IPS-11a (cell line): ENCODE results near the gene SH2D5.
A peak's percentile ranks its signal among the peaks of the same experiment; 100 is the strongest.

Experiments
- H3K4me3 ChIP-seq: one replicate; pipeline ENCODE4 v1.5.1; 2013; ENCODE audit warnings: low read depth, low read length, control low read depth

SH2D5 gene

DNA sequence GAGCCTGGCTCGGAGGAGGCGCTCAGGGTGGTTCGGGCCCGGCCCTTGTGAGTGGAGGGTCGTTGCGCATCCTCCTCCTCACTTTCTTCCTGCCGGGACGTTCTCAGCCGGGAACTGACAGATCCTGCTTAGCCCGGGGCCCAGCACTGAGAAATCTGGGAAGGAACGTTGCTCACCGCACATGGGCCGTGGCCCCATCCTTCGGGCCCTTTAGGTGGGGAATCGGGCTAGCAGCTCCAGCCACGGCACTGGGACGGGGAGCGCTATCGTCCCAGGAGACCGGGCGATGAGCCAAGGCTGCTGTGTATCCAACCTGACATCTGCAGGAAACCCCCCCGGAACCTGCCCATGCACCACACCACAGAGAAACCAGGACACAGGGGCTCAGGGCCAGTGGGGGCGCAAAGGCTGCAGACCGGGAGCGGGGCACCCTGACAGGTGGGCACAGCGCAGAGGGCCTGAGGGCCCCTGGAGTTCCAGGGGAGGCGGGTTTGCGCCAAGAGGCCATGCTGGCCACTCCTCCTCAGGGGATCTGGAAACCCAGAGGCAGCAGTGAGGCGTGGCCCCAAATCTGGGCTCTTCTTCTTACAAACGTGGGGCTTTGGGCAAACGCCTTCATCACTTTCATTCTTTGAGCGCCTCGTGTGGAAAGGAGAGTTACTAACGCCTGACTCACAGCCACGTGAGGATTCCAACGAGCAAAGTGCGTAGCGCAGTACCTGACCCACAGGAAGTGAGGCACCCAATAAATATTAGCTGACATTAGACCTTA is at the start of gene SH2D5:
Gene SH2D5 (minus strand): TSS at position 116 of the 772 bp plus-strand sequence. CDS start 4,659 bp downstream, outside the sequence.
- H3K4me3 ChIP-seq: peak within 1 kb of the TSS; percentile 51

DNA sequence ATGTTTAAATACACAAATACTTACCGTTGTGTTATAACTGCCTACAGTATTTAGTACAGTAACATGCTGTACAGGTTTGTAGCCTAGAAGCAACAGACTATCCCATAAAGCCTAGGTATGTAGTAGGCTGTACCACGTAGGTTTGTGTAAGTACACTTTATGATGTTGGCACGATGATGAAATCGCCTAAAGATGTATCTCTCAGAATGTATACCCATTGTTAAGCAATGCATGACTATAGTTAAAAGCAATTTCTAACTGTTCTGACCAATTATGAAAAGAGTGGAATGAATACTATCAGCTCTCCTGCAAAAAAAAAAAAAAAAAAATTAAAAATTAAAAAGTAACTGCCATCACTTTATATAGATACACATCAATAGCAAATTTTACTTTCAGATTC is 43.2 kb upstream of the SH2D5 start:
- H3K4me3 ChIP-seq: no peak overlapping the region

DNA sequence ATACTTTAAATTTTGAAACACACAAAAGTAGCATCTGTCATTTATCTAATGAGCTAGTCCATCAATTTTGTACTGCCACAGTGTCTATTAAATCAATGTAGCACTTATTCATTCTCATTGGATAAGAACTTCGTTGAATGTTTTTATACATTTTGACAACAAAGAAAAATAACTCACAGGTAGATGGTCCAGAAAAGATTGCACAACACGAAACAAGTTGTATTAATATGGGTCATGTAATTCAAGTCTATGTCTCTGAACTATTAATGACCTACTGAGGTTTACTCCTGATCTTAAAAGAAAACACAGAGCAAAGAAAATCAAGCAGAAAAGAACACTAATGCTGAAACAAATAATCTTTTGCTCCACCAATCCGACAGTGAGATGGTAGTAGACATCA is 39.3 kb upstream of the SH2D5 start:
- H3K4me3 ChIP-seq: no peak overlapping the region

DNA sequence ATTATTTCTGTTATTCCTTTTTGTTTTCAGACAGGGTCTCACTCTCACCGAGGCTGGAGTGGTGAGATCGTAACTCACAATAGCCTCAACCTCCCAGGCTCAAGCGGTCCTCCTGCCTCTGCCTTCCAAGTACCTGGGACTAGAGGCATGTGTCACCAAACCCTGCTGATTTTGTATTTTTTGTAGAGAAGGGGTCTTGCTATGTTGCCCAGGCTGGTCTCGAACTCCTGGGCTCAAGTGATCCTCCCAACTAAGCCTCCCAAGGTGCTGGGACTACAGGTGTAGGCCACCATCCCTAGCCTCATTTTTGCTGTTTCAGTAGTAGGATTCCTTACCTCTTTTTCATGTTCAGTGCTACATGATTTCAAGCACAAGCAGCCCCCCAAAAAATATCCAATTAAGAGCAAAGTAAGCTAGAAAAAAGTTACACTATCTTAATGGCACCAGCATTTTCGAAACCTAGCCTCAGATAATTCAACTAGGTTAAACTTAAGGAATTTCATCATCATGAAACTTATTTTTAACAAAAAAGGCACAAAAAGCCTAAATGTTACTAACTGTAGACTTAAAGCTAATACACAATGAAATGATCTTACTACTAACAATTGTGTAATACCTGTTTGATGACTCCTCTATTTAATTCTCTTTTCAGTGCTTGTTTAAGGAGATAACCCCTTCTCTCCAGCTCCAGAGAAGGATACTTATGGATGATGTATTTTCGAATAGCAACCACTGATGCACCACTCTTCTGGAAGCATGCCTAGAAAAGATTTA is 38.0 kb upstream of the SH2D5 start:
- H3K4me3 ChIP-seq: no peak overlapping the region

DNA sequence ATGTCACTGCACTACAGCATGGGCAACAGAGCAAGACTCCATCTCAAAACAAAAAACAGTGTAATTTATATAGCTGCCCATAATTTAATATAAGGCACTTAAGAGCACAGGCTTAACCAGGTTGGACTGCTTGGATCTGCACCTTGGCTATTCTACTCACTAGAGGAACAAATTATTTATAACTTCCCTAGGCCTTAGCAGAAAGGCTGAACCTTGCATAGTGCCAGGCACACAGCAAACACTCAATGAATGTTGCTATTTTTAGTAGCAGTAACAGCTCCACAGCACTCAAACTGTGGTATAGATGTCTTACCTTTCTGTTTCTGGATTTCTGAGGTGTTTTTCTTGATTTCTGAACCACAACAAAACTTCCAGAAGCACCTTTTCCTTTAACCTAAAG is 34.8 kb upstream of the SH2D5 start:
- no peak overlapping the region for H3K4me3 ChIP-seq

DNA sequence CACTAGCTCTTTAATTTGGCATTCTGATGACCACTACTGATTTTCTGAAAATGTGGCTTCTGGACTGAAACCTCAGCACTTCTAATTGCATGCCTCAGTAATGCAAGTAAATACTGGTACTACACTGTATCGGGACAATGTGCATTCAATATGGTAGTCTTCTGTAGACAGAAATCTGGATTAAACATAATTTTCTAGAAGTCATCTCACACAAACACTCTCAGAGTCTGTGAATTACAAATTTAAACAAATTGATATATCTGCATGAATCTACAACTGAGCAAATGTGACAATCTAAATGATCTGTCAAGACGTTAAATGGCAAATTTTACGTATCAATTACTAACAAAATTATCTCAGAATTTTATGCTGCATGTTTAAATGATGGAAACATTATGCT is 30.9 kb upstream of the SH2D5 start:
- H3K4me3 ChIP-seq: no peak overlapping the region

DNA sequence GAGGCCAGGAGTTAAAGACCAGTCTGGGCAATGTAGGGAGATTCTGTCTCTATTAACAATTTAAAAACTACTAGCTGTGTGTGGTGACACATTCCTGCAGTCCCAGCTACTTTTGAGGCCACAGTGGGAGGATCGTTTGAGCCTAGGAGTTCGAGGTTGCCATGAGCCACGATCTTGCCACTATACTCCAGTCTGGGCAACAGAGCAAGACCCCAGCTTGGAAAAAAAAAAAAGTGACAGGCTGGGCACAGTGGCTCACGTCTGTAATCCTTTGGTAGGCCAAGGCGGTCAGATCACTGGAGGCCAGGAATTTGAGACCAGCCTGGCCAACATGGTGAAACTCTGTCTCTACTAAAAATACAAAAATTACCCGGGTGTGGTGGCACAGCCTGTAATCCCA is 27.8 kb upstream of the SH2D5 start:
- H3K4me3 ChIP-seq: no peak overlapping the region

DNA sequence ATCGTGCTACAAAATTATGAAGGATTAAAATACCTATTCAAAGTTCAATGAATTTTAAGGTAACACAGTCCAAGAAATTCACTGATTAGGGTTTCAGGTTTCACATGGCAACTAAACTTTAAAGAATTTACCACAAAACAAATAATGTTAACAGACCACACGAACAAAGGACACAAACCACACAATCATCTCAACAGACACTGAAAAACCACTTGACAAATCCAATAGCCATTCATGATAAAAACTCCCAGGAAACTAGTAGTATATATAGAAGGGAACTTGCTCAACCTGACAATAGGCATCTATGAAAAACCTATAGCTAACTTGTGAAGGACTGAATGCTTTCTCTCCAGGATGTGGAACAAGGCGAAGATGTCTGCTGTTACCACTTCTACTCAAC is 21.1 kb upstream of the SH2D5 start:
- no peak overlapping the region for H3K4me3 ChIP-seq

DNA sequence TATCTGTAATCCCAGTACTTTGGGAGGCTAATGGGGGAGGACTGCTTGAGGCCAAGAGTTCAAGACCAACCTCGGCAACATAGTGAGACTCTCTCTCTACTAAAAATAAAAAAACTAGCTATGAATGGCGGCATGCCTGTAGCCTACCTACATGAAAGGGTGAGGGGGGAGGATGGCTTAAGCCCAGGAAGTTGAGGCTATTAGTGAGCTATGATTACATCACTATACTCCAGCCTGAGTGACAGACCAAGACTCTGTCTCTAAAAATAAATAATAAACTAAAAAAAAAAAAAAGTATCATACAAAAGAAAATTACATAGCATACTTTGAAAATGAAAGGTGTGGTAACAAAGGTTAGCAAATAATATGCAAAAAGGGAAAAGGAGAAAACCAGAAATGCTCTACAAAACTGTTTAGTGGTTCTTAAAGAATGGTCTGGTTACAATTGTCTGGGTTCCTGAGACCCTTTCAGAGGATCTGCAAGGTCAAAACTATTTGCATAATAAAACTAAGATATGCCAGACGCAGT is 19.0 kb upstream of the SH2D5 start:
- no peak overlapping the region for H3K4me3 ChIP-seq

DNA sequence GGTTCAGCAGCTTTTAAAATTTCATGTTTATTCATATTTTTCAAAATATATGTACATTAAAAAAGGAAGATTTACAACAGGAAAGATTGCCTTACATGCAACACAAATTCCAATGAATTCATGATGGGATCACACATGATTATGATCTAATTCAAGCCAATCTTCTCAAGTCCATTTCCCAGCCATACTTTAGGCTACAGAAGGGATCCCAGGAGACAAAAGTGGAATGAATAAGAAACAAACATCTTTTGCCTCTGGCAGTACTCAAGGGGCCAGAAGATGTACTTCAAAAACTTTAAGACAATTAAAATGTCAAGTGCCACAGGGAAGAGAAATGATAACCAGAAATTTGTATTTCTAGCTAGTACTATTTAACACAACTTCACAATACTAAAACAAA is 10.2 kb upstream of the SH2D5 start:
- no peak overlapping the region for H3K4me3 ChIP-seq

DNA sequence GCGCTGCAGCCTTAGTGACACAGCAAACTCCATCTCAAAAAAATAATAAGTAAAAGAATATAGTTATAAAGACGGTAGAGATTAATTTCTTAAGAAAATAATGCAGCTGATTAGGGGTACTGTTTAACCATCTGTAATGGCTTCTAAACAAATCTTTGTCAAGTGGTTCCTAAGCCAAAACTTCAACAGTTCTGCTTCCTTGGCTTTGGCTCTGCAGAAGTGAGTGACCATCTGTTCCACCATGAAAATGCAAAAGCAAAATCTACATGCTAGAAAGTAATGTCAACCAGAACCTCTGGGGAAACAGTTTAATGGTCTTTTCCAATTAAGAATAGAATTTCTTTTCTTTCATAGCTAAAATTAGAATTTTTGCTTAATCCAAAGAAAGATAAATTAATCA is 8.3 kb upstream of the SH2D5 start:
- no peak overlapping the region for H3K4me3 ChIP-seq

DNA sequence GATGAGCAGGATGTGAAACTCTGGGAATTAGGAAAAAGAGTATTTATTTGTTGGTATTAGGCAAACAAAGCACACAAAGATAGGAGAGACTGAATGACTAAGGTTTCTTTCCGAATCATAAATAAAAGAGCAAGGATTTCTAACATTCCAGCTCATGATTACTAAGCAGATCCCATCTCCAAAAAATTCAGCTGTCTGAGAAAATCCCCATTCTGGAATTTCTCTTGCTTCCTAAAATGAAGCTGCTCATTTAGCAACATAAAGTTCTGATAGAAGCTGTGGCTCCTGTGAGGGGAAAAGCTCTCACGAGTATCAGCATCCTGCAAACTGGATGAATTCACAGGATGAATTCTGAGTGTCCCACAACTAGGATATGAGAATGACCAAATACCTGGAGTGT is 6.7 kb upstream of the SH2D5 start:
- no peak overlapping the region for H3K4me3 ChIP-seq

DNA sequence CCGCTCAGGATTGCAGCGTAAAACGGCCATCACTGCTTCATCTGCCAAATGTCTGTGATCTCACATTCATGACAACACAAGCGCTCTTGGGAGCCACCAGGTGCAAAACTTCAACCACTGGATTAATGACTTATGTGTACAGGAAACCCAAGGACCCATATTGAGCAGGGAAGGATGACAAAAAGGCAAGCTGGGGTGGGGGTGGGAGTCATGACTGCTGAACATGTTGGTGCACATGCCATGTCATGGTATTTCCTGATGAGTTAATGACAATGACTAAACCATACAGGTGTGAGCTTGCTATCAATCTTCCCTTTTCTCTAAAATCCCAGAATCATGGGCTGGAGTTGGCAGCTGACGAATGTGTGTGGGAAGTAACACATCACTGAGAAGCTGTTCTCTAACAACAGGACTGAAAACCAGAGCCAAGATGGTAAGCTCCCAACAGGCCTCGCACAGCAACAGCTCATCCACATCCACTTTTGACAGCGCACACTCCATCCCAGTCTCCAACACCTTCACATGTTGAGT is 3.1 kb upstream of the SH2D5 start:
- H3K4me3 ChIP-seq: no peak overlapping the region

DNA sequence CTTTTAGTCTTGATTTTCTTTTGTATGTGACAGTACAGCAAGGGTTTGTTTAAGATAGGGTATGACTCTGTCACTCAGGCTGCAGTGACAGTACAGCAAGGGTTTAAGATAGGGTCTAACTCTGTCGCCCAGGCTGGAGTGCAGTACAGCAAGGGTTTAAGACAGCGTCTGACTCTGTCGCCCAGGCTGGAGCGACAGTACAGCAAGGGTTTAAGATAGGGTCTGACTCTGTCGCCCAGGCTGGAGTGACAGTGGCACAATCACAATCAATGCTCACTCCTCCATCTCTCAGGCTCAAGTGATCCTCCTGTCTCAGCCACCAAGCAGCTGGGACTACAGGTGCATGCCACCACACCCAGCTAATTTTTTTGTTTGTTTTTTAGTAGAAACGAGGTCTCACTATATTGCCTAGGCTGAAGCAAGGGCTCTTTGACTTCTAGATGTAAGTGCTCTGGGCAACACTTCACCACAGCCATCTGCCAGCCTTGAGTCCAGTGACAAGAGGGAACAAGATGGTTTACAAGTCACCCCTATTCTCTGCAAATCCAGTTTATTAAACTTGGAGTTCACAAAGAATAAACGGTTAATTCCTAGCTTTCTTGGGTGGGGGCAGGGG is 965 bp upstream of the SH2D5 start:
- no peak overlapping the region for H3K4me3 ChIP-seq

DNA sequence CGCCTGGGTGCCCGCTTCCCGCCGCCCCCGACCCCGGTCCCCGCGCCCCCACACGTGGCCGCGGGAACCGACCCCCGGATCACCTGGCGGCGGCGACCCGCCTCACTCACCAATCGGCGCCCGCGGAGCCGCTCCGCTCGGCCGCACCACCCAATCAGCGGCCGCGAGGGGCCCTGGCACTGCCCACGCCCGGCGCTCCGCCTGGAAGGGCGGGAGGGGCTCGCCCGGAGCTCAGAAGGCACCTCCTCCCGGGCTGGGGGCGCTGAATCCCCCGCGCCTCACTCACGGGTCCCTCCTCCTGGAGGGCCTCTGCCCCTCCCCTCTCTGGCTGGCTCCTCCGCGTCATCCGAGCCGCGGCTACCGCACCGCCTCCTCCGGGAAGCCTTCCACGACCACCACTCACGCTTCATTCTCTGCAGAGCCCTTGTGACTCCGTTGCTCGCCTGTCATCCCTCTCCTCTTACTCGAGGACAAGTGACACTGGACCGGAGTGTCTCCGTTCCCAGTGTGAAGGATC is 374 bp downstream of the SH2D5 start:
- H3K4me3 ChIP-seq: peak overlapping the region; percentile 51

DNA sequence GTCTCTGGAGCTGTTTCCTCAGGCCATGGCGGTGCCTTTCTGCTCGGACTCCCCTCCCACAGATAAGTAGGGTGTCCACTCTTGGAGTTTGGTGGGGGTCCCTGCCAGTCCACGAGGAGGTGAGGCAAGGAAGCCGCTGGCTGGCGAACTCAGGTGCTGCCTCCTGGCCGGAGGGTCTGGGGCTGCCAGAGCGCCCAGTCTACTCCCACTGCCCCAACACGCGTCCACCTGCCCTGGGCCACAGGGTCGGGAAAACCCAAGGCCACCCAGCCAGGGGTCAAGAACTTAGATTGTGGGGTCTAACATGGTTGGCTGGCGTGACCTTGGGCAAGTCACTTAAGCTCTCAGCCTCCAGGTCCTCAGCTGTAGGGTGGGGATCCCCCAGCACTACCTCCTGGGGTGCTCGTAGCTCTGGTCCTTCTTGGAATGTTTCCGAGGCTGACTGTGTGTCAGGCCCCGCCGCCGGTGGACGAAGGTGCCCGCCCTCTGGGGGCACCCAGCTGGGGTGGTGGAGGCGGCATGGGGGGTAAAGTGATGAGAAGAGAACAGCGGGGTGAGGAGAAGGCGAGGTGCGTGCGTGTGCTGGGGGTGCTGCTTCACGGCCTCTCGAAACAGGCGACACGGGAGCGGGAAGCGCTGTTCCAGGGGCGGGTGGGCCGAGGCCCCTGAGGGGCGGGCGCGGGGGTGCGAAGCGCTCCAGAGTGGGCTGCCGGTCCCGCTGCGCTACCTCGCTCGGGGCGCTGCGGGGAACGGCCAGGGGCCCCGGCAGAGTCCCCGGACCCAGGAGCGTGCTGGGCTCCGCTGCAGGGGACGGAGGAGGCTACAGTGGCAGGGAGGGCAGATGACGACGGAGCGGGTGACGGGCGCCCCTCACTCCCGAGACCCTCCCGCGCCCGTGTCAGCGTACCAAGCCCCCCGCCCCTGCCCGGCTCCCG is 1.2 kb downstream of the SH2D5 start:
- H3K4me3 ChIP-seq: peak overlapping the region; percentile 30

DNA sequence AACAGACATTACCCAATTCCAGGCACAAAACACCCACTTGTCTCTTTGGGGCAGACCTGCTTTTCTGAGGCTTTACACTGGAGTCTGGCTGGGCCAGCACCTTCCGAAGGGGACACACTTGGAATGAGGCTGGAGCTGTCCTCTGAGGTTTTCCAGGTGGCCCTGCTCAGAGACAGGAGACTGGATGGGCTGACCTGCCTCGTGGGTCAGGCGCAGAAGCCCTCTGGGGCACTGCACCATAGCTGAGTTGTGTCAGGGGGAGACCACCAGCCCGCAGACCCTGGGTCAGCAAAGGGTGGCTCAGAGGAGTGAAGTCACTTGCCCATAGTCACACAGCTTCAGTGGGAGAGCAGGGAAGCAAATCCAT is 1.8 kb downstream of the SH2D5 start:
- no peak overlapping the region for H3K4me3 ChIP-seq

DNA sequence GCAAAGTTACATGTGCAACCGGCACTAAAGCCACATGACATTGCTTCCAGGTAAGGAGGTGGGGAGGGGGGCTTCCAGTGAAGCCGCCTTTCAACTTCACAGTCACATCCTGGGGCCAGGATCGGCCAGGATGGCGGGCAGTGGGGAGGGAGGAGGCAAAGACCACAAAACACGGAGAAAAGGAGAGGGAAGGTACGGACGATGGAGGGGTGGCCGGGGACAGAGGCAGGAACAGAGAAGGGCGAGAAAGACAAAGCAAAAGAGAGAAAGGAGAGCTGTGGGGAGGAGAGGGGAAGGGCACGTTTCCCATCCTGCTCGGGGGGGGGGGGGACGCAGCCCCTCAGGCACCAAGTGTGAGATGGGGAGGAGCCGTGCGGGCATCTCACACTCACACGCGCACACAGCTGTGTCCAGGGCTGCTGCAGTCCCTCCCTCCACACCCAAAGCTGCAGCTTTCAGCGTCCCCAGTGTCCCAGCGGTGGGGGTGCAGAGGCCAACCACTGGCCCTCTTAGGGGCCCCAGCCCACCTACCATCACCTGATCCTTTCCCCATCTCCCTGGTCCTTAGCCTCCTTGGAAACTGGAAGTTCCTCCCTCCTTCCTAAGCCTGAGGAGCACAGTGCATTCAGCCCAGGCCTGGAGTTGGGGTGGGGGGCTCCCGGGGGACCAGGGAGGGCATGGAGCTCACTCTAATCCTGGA is 2.4 kb downstream of the SH2D5 start:
- no peak overlapping the region for H3K4me3 ChIP-seq

DNA sequence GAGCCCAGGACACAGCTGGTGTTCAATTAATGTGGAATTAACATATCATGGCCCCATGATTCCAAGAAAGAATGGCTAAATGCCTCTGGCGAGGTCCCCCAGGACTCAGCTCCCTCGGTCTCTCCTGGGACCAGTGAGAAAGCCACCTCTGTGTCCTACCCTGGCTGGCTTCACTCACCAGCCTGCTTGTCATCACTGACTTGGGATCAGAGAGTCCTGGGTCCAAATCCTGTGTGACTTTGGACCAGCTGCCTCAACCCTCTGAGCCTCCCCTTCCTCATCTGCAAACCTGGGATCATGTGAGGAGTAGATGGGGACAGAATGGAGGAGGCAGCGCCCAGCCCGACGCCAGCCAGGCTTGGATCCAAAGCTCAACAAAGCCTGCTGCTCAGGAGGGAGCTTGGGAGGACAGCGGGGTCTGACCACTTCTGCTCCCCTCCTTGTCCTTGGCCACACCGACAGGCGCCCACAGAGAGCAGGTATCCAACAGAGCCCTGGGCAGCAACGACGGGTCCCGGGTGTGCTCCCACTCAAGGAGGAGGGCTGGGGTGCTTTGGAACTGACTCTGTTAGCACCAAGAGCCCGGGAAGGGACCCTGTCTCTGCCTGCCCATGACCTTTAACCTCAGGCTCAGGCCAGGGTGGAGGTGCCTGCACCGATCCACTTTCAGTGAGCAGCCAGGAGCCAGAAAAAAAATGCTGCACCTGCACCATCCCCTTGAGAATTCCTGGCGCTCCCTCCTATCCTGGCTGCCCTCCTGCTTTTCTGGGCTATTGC is 3.2 kb downstream of the SH2D5 start:
- H3K4me3 ChIP-seq: no peak overlapping the region
